Panc1 (cell line): Measurements from ENCODE around the gene RNU1-4. TPM values are rescaled to one million over a fixed set of nuclear protein-coding genes. Genes with fewer than 3 reads are reported as not detected.

Experiments used
- ATAC-seq: fragments of 200-7000 bp; cut with Tn5 transposase; 2 replicates; pipeline ENCODE4 v1.9.1; 2020; ENCODE audit warnings: mild to moderate bottlenecking, moderate library complexity
- BruUV-seq: library from RNA; stranded (reverse); fragments of 400-500 nt; replicated peaks from 2 replicates; lab custom pipeline; 2021; lab: Mats Ljungman, UMichigan
- CTCF ChIA-PET: fragments of 300-600 bp; sonication (Branson Sonifier 250); formaldehyde crosslinking; loops from one replicate; lab custom pipeline; 2022; ENCODE audit warnings: antibody characterized with exemption; lab: Charles Lee
- POLR2A ChIA-PET: fragments of 300-600 bp; sonication (Branson Sonifier 250); formaldehyde crosslinking; loops from one replicate; lab custom pipeline; 2022; ENCODE audit warnings: antibody characterized with exemption; lab: Charles Lee
- DNase-seq: peaks from one replicate; pipeline ENCODE4 v3.0.0-alpha.2; 2010; ENCODE audit warnings: low read depth, low spot score
- H3K27ac ChIP-seq: 2 replicates; pipeline ENCODE4 v1.5.1; 2011; ENCODE audit warnings: mild to moderate bottlenecking, low read length, inconsistent platforms
- H3K27me3 ChIP-seq: fragments of 200-500 bp; sonication (Bioruptor generic); 2 replicates; pipeline ENCODE4 v1.6.0; 2014; ENCODE audit warnings: low read length, inconsistent platforms; ENCODE audit not compliant: control insufficient read depth, insufficient read depth
- H3K36me3 ChIP-seq: fragments of 200-500 bp; sonication (Bioruptor generic); 2 replicates; pipeline ENCODE4 v1.5.1; 2014; ENCODE audit warnings: inconsistent platforms, mild to moderate bottlenecking, low read length, moderate library complexity; ENCODE audit not compliant: control insufficient read depth, insufficient read depth
- H3K4me1 ChIP-seq: 2 replicates; pipeline ENCODE4 v1.5.1; 2011; ENCODE audit warnings: inconsistent platforms, mild to moderate bottlenecking, low read length, moderate library complexity; ENCODE audit not compliant: control insufficient read depth, insufficient read depth
- H3K4me3 ChIP-seq, 2 experiments: 2 replicates each; pipeline ENCODE4 v1.5.1; 2011 to 2012; ENCODE audit warnings: low read depth in 2 of 2, low read length in 2 of 2, mild to moderate bottlenecking in 2 of 2, inconsistent platforms in 1 of 2, moderate library complexity in 1 of 2
- H3K9me3 ChIP-seq: fragments of 200-500 bp; sonication (Bioruptor generic); 2 replicates; pipeline ENCODE4 v1.5.1; 2014; ENCODE audit warnings: low read depth, mild to moderate bottlenecking, inconsistent platforms, low read length, moderate library complexity; ENCODE audit not compliant: control insufficient read depth, insufficient read depth
- CTCF ChIP-seq: fragments of 450-650 bp; IDR thresholded peaks from 2 replicates; pipeline ENCODE4 v1.5.1; 2017; ENCODE audit warnings: mild to moderate bottlenecking
- POLR2AphosphoS5 ChIP-seq: IDR thresholded peaks from 2 replicates; pipeline ENCODE4 v1.6.1; 2012; ENCODE audit warnings: mild to moderate bottlenecking, low read depth, low read length, moderate library complexity
- REST ChIP-seq, 2 experiments: IDR thresholded peaks; 2 replicates each; pipeline ENCODE4 v1.6.1; 2011 to 2012; ENCODE audit warnings: low read depth in 2 of 2, control low read depth in 1 of 2, low read length in 1 of 2, mild to moderate bottlenecking in 1 of 2, moderate library complexity in 1 of 2; ENCODE audit not compliant: insufficient read depth in 1 of 2
- SIN3A ChIP-seq: IDR thresholded peaks from 2 replicates; pipeline ENCODE4 v1.6.1; 2012; ENCODE audit warnings: low read depth, mild to moderate bottlenecking, low read length, moderate library complexity, borderline replicate concordance; ENCODE audit not compliant: insufficient read depth
- TCF7L2 ChIP-seq: IDR thresholded peaks from 2 replicates; pipeline ENCODE4 v1.6.1; 2011; ENCODE audit warnings: mild to moderate bottlenecking, low read depth, low read length, inconsistent platforms
- in situ Hi-C: cut with HindIII; loops from 2 replicates; pipeline ENCODE4 v1.10.0; 2016; ENCODE audit warnings: low sequenced_read_pairs, low pct_unique_long_range_greater_than_20kb
- intact Hi-C: fragments of 100-400 bp; cut with micrococcal nuclease; formaldehyde crosslinking; loops from one replicate; pipeline ENCODE4 v1.10.0; 2022; ENCODE audit not compliant: unreplicated experiment
- total RNA-seq: library from RNA; stranded (reverse); gene quantifications from one replicate; pipeline ENCODE4 v1.2.1, GENCODE V29; 2021; ENCODE audit not compliant: unreplicated experiment

Gene RNU1-4
- total RNA-seq, 1 experiment from 2014 or later, result 1,290 TPM

DNA sequence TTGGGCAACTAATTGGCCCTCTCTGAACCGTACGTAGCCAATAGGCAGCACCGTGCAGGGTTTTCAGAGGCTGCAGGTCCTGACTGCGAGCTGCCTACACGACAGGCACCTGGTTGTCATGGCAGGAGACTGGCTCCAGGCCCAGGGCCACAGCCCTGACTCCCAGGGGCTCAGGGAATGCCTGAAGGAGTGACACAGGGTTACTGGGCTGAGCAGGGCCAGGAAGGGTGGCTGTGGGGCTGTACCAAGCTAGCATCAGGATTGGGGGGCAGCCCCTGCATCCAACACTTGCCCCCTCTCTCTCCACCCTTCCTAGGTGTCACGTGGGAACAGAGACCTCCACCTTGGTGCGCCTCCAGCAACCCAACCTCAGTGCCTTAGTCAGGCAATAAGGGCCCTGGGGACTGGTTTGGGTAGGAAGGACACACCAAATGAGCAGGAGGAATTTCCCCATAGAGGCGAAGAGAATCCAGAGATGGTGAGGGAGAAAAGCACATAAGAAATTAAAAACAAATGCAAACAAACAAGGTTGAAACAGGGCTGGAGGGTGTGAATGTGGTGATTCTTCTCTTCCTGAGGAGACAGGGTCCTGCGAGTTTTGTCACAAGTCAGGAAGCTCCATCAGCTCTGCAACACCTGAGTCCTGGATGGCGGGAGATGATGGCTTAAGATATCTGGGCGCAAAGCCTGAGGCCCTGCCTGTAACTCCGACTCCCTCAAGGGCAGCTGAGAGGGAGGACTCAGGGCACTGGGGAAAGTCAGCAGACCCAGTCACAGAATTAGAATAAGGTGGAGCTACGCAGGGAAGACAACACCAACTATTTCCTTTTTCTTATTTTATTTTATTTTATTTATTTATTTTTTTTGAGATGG, 19.7 kb upstream of the RNU1-4 start:
- H3K4me1 ChIP-seq, result no peaks in the 10 kb centered on the region
- in situ Hi-C loops, result no loop called here
- H3K27me3 ChIP-seq, result no peaks in the 10 kb centered on the region
- ATAC-seq (no peak), DNase-seq (no peak)
- H3K36me3 ChIP-seq, result no peaks in the 10 kb centered on the region
- no peak overlapping the region for H3K4me3 ChIP-seq
- BruUV-seq, result no TSS peak
- POLR2A ChIA-PET, result no interaction called here
- CTCF ChIA-PET, result no interaction called here
- no peak for TF ChIP-seq POLR2AphosphoS5
- no peak for TF ChIP-seq SIN3A
- no peak for TF ChIP-seq REST (IDR thresholded peaks at IDR 0.05; ENCODE audit: insufficient read depth in 1 of 2, low read depth in 2 of 2, low read length in 1 of 2)
- TF ChIP-seq TCF7L2, result no peak
- no peak for TF ChIP-seq CTCF
- no peaks in the 10 kb centered on the region for H3K9me3 ChIP-seq
- intact Hi-C loops, result no loop called here
- H3K27ac ChIP-seq, result no peak overlapping the region

GRCh38 chr1:16721871-16722641, 18.3 kb upstream of the RNU1-4 start:
- H3K9me3 ChIP-seq, result no peaks in the 10 kb centered on the region
- DNase-seq (no peak), ATAC-seq (no peak)
- H3K27ac ChIP-seq, result no peak overlapping the region
- POLR2A ChIA-PET, result no interaction called here
- in situ Hi-C loops, result no loop called here
- H3K36me3 ChIP-seq, result no peaks in the 10 kb centered on the region
- BruUV-seq, result no TSS peak
- no peaks in the 10 kb centered on the region for H3K4me1 ChIP-seq
- no peak overlapping the region for H3K4me3 ChIP-seq
- CTCF ChIA-PET, result no interaction called here
- no peak for TF ChIP-seq REST (IDR thresholded peaks at IDR 0.05; ENCODE audit: insufficient read depth in 1 of 2, low read depth in 2 of 2, low read length in 1 of 2)
- no peak for TF ChIP-seq SIN3A
- intact Hi-C loops, result no loop called here
- no peaks in the 10 kb centered on the region for H3K27me3 ChIP-seq
